Heart right ventricle (tissue), 16 donors: ENCODE measurements around the gene CLIC6. TPM values are rescaled to one million over a fixed set of nuclear protein-coding genes. Genes with fewer than 3 reads are reported as not detected.
A peak's percentile ranks its signal among the peaks of the same experiment; 100 is the strongest.

ENCODE experiments used
- ATAC-seq, 8 donors: fragments of 200-7000 bp; cut with Tn5 transposase; one replicate each; pipeline ENCODE4 v1.9.1; 2020; ENCODE audit warnings: mild to moderate bottlenecking in 8 of 8, moderate library complexity in 8 of 8, moderate number of reproducible peaks in 1 of 8
- DNase-seq, 2 donors: peaks; one replicate each; pipeline ENCODE4 v3.0.0-alpha.2; 2020
- H3K27ac ChIP-seq, 10 donors: fragments of 200-600 bp; sonication (generic) in 2 of 10; one replicate each; pipeline versions ENCODE4 v1.5.0 to v1.8.0; 2020 to 2022; ENCODE audit warnings: mild to moderate bottlenecking in 3 of 10
- H3K27me3 ChIP-seq, 7 donors: fragments of 200-600 bp; one replicate each; pipeline ENCODE4 v1.8.0; 2021 to 2022; ENCODE audit warnings: mild to moderate bottlenecking in 2 of 7
- H3K36me3 ChIP-seq, 9 donors: fragments of 200-600 bp; sonication (generic) in 1 of 9; one replicate each; pipeline versions ENCODE4 v1.5.0 to v1.8.0; 2020 to 2022; ENCODE audit warnings: mild to moderate bottlenecking in 2 of 9
- H3K4me1 ChIP-seq, 9 donors: fragments of 200-600 bp; sonication (generic) in 1 of 9; one replicate each; pipeline versions ENCODE4 v1.5.0 to v1.8.0; 2020 to 2022; ENCODE audit warnings: mild to moderate bottlenecking in 4 of 9
- H3K4me3 ChIP-seq, 10 donors: fragments of 200-600 bp; sonication (generic) in 2 of 10; one replicate each; pipeline versions ENCODE4 v1.5.0 to v1.8.0; 2020 to 2022; ENCODE audit warnings: mild to moderate bottlenecking in 7 of 10, moderate library complexity in 2 of 10
- H3K9me3 ChIP-seq, 11 donors: fragments of 200-600 bp in 10 of 11; sonication (generic) in 2 of 11; one replicate each; pipeline versions ENCODE4 v1.5.0 to v1.8.0; 2013 to 2022; ENCODE audit warnings: mild to moderate bottlenecking in 2 of 11, control low read depth in 1 of 11, moderate library complexity in 1 of 11
- CTCF ChIP-seq, 9 donors: fragments of 200-600 bp; sonication (generic) in 2 of 9; IDR thresholded peaks; one replicate each; pipeline versions ENCODE4 v1.5.0 to v1.8.0; 2021 to 2022; ENCODE audit warnings: antibody characterized with exemption in 9 of 9, mild to moderate bottlenecking in 5 of 9, moderate library complexity in 1 of 9
- WGBS, 2 donors: extraction: QIAGEN DNeasy Blood & Tissue Kit; methylation state at CpG; one replicate each; pipeline ENCODE4 v1.1.7; 2013; ENCODE audit warnings: inconsistent platforms in 1 of 2; 5-methylcytosine and 5-hydroxymethylcytosine counted together
- intact Hi-C, 10 donors: fragments of 100-400 bp; cut with DNase I; formaldehyde crosslinking; loops; one replicate each; pipeline versions ENCODE4 v1.11.1 to v1.14.2; 2022
- polyA plus RNA-seq, 2 donors: library from polyadenylated mRNA; stranded (reverse); fragments of 200-250 nt; gene quantifications; one replicate each; pipeline ENCODE4 v1.2.3, GENCODE V29; 2013
- total RNA-seq, 10 donors: library from RNA; stranded (reverse); fragmentation: NEBNext Ultra II Directional in 3 of 10; extraction: Animal tissue kit (Norgen Biotek cat#: 25700) in 3 of 10; gene quantifications; one replicate each; pipeline versions ENCODE4 v1.2.1 to v1.2.4, GENCODE V29; 2021 to 2023
- donor health status: Arrhythmogenic right ventricular cardiomyopathy.
- donor health status: ischemic (EF 13 %, LVEDD 7.1; RV severe dilation, severe dysfunction).
- donor health status: healthy with polysubstance abuse.
- donor health status: DM: no; HTN: yes; CAD: no.
- donor health status: DM: no; HTN: no; CAD: no.
- donor health status: ischemic (EF 25% LVEDD 6.9; RV normal size, moderate dysfunction).
- donor health status: ischemic (EF 25% LVEDD 5.7; RV mildly dilated, moderate dysfunction).
- donor health status: healthy.
- donor health status: DM: yes; HTN: yes; CAD: no.
- donor health status: Ischemic cardiomyopathy.
- donor health status: ischemic (EF 35%, LVEDD 5.7; RV mildly dilated, moderate dysfunction).
- donor health status: nonischemic (EF 11% LVEDD 7.7; RV severe dilation, severe dysfunction).
- donor health status: DM: yes; HTN: yes; CAD: no.
- donor health status: PGD.
- donor health status: ischemic (EF 29% LVEDD 5.4; RV normal size, mild dysfunction).
- donor health status: nonischemic (EF 23%, LVEDD 6.1; RV moderate dilation, normal function).

The CLIC6 gene
- total and polyA plus RNA-seq, 12 donors, result 0.21 to 8.1 (median 2.4) TPM

GRCh38 chr21:34704119-34704518, 35.3 kb downstream of the CLIC6 start:
- no peak overlapping the region for H3K4me3 ChIP-seq
- no peaks in the 10 kb centered on the region for H3K36me3 ChIP-seq
- H3K4me1 ChIP-seq, result no peaks in the 10 kb centered on the region
- H3K27me3 ChIP-seq, result peaks cover 0 to 21% (median 0%) of the 10 kb centered on the region in 7 donors
- TF ChIP-seq CTCF (IDR thresholded peaks at IDR 0.05), result no peak
- WGBS, 2 donors, result 81 to 82% methylated on average over 7 of the region's 7 CpGs
- peak overlapping the region in 1 of 10 donors; percentile 81 for H3K27ac ChIP-seq
- intact Hi-C loops, result no loop called here
- DNase-seq (no peak), ATAC-seq (peak in 2 of 8 donors; percentile 16)
- no peaks in the 10 kb centered on the region for H3K9me3 ChIP-seq

DNA sequence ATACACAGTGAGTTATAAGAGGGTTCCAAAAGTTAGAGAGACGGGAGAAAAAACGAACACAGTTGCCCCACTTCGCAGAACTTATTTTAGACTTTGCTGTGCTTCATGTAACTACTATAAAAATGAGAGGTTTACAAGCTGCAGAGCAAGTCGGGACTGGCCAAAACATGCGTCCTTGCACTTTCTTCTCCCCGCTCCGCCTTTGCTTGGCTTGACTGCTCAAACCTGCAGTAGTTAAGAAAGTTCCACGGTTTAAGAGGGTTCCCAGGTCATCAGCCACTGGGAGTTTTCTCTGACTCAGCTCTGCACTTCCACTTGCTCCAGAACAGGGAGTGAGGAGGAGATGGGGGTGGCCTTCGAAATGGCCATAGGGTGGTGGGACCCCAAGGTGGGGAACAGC, 36.2 kb downstream of the CLIC6 start:
- intact Hi-C loops, result no loop called here
- no peak for TF ChIP-seq CTCF (IDR thresholded peaks at IDR 0.05)
- no peak overlapping the region for H3K4me3 ChIP-seq
- no peaks in the 10 kb centered on the region for H3K4me1 ChIP-seq
- H3K27me3 ChIP-seq, result peaks cover 0 to 23% (median 0%) of the 10 kb centered on the region in 7 donors
- H3K27ac ChIP-seq, result peak overlapping the region in 1 of 10 donors; percentile 66
- ATAC-seq (no peak), DNase-seq (no peak)
- WGBS, 2 donors, result 86 to 93% methylated on average over 9 of the region's 9 CpGs
- no peaks in the 10 kb centered on the region for H3K36me3 ChIP-seq
- H3K9me3 ChIP-seq, result no peaks in the 10 kb centered on the region

DNA sequence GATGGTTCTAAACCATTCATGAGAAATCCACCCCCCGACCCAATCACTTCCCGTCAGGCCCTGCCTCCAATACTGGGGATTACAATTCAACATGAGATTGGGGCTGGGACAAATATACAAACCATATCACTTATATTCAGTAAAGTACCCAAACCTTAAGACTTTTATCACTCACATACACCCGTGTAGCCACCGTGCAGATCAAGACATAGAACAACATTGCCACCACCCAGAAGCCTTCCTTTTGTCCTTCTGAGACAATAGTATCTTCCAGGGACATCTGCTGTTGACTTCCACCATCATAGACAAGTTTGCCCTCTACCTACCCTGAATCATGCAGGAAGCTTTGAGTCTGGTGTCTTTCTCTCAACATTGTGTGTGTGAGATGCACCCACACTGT, 37.5 kb downstream of the CLIC6 start:
- no peak overlapping the region for H3K27ac ChIP-seq
- peaks cover 0 to 27% (median 0%) of the 10 kb centered on the region in 7 donors for H3K27me3 ChIP-seq
- 76 to 78% methylated on average over 4 of the region's 4 CpGs for WGBS, 2 donors
- DNase-seq (no peak), ATAC-seq (no peak)
- intact Hi-C loops, result no loop called here
- no peaks in the 10 kb centered on the region for H3K36me3 ChIP-seq
- no peak for TF ChIP-seq CTCF (IDR thresholded peaks at IDR 0.05)
- no peak overlapping the region for H3K4me3 ChIP-seq
- no peaks in the 10 kb centered on the region for H3K4me1 ChIP-seq
- H3K9me3 ChIP-seq, result no peaks in the 10 kb centered on the region

GRCh38 chr21:34707876-34708325, 39.1 kb downstream of the CLIC6 start:
- intact Hi-C loops, result no loop called here
- no peak for TF ChIP-seq CTCF (IDR thresholded peaks at IDR 0.05)
- H3K9me3 ChIP-seq, result no peaks in the 10 kb centered on the region
- H3K27me3 ChIP-seq, result peaks cover 0 to 33% (median 2%) of the 10 kb centered on the region in 7 donors
- H3K36me3 ChIP-seq, result no peaks in the 10 kb centered on the region
- DNase-seq (no peak), ATAC-seq (no peak)
- no peaks in the 10 kb centered on the region for H3K4me1 ChIP-seq
- 84 to 87% methylated on average over 8 of the region's 8 CpGs for WGBS, 2 donors
- no peak overlapping the region for H3K27ac ChIP-seq
- no peak overlapping the region for H3K4me3 ChIP-seq
